Colonic mucosa (tissue), 4 donors: Measurements from ENCODE around the gene CD93. TPM values are rescaled to one million over a fixed set of nuclear protein-coding genes. Genes with fewer than 3 reads are reported as not detected.

ENCODE experiments used
- DNase-seq: peaks from one replicate; pipeline ENCODE4 v3.0.0-alpha.2; 2020
- H3K27ac ChIP-seq: fragments of 200-600 bp; one replicate; pipeline ENCODE4 v1.8.0; 2021
- H3K27me3 ChIP-seq: fragments of 200-600 bp; one replicate; pipeline ENCODE4 v1.8.0; 2021
- H3K36me3 ChIP-seq: fragments of 200-600 bp; one replicate; pipeline ENCODE4 v1.8.0; 2021
- H3K4me1 ChIP-seq: fragments of 200-600 bp; one replicate; pipeline ENCODE4 v1.8.0; 2021; ENCODE audit warnings: mild to moderate bottlenecking
- H3K4me3 ChIP-seq: fragments of 200-600 bp; one replicate; pipeline ENCODE4 v1.8.0; 2021
- H3K9ac ChIP-seq, 2 donors: one replicate each; pipeline ENCODE4 v1.7.0; 2013; ENCODE audit warnings: control low read depth in 2 of 2, low read depth in 2 of 2, low read length in 2 of 2
- H3K9me3 ChIP-seq: fragments of 200-600 bp; one replicate; pipeline ENCODE4 v1.8.0; 2021
- intact Hi-C: fragments of 100-400 bp; cut with DNase I; formaldehyde crosslinking; loops from one replicate; pipeline ENCODE4 v1.14.1; 2022
- total RNA-seq, 2 donors: library from RNA; stranded (reverse); fragmentation: NEBNext Ultra II Directional in 1 of 2; extraction: Animal tissue kit (Norgen Biotek cat#: 25700) in 1 of 2; gene quantifications; one replicate each; pipeline ENCODE4 v1.2.1, GENCODE V29; 2021
- TF ChIP-seq, protein P1 (sequence below): fragments of 200-600 bp; IDR thresholded peaks from one replicate; pipeline ENCODE4 v1.8.0; 2022; ENCODE audit warnings: antibody characterized with exemption, mild to moderate bottlenecking
- donor health status: healthy.
- donor health status: DM: no; HTN: no; CAD: no.
- donor health status: DM: no; HTN: no; CAD: no.

Gene CD93
- total RNA-seq, 2 donors from 2014 or later = 5.3 to 20.3 TPM

DNA sequence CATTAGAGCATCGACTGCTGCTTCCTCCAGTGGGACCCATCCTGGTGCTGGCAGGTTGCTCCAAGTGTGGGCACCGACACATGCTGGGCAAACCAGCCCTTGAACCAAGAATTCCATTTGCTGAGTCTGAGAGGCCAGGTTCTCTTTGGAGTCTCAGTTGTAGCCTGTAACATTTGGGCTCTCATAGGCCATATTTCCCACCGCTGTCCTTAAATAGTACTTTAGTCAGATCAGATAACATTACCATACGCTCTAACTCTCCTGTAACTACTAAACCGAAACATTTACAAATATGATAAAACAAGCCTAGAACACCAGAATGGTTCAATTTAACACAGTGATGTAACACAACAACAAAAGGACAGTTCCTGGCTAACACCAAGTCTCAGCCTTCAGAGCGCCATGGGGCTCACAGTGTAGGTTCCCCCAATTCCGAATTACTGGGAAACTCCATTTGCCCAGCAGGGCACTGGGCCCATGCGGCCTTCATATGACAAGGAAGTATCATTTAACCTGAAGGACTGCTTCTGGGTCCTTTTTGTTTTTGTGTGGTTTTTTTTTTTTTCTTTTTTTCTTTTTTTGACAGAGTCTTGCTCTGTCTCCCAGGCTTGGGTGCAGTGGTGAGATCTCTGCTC is 28.4 kb upstream of the CD93 start:
- no peak overlapping the region for H3K4me3 ChIP-seq
- H3K27ac ChIP-seq = no peak overlapping the region
- H3K9ac ChIP-seq = no peak overlapping the region
- H3K4me1 ChIP-seq = no peaks in the 10 kb centered on the region
- no peaks in the 10 kb centered on the region for H3K36me3 ChIP-seq
- no peaks in the 10 kb centered on the region for H3K9me3 ChIP-seq
- no peak for DNase-seq
- TF ChIP-seq, protein P1, sequence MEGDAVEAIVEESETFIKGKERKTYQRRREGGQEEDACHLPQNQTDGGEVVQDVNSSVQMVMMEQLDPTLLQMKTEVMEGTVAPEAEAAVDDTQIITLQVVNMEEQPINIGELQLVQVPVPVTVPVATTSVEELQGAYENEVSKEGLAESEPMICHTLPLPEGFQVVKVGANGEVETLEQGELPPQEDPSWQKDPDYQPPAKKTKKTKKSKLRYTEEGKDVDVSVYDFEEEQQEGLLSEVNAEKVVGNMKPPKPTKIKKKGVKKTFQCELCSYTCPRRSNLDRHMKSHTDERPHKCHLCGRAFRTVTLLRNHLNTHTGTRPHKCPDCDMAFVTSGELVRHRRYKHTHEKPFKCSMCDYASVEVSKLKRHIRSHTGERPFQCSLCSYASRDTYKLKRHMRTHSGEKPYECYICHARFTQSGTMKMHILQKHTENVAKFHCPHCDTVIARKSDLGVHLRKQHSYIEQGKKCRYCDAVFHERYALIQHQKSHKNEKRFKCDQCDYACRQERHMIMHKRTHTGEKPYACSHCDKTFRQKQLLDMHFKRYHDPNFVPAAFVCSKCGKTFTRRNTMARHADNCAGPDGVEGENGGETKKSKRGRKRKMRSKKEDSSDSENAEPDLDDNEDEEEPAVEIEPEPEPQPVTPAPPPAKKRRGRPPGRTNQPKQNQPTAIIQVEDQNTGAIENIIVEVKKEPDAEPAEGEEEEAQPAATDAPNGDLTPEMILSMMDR = no peak
- no peaks in the 10 kb centered on the region for H3K27me3 ChIP-seq
- intact Hi-C loops = no loop called here

DNA sequence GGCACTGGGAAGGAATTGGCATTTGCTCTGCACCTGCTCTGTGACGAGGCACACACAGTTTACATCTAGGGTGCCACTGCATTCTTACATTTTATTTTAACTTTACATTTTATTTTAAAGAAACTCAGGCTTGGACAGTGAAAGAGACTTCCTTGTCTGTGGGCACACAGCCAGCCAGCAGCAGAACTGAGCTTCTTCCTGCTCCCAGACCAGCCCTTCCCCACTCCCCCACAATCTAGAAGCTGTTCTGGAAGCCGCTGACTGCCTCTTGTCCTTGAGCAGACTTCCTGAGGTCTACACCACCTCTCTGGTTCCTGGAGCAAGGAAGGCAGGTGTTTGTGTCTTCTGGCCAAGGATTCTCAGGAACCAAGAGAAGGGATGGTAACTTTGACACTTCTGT is 27.9 kb upstream of the CD93 start:
- intact Hi-C loops = no loop called here
- DNase-seq = no peak
- H3K36me3 ChIP-seq = no peaks in the 10 kb centered on the region
- no peak overlapping the region for H3K9ac ChIP-seq
- H3K27ac ChIP-seq = no peak overlapping the region
- no peaks in the 10 kb centered on the region for H3K27me3 ChIP-seq
- H3K4me3 ChIP-seq = no peak overlapping the region
- no peaks in the 10 kb centered on the region for H3K9me3 ChIP-seq
- no peaks in the 10 kb centered on the region for H3K4me1 ChIP-seq
- TF ChIP-seq, protein P1 = no peak

DNA sequence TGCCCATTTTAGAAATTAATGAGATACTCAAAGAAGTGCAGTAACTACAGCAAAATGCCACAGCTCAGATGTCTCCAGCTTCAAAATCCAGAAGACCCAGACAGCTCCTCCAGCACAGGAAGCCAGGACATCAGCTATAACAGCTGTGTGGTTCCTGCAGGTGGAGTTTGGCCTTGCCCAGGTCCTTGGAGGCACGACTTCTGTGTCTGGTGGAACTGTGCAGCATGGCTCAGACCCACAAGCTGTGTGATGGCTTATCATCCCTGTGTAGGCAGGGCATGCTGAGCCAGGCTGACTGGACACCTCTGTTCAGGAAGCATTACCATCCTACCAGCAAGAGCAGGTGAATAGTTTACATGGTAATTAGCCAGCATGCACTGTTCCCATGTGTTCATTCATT is 26.5 kb upstream of the CD93 start:
- intact Hi-C loops = no loop called here
- no peaks in the 10 kb centered on the region for H3K9me3 ChIP-seq

DNA sequence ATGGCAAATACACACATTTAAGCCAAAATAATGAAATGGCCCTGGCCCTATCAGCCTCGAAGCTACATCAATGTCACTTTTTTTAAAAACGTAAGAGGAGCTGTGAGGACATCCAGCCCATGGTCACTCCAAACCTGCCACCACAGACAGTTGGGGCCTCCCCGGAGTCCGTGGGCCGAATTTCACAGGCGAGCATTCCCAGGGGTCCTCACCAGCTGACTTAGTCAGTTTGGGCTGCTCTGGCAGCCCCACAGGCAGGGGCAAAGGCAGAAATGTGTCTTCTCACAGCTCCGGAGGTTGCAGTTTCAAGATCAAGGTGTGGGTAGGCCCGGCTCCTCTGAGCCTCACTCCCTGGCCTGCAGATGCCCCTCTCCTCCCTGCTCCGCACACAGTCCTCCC is 25.8 kb upstream of the CD93 start:
- Histone ChIP-seq H3K9me3 (no peaks in the 10 kb centered on the region), H3K4me1 (no peaks in the 10 kb centered on the region), H3K27ac (no peak overlapping the region), H3K36me3 (no peaks in the 10 kb centered on the region), H3K4me3 (no peak overlapping the region), H3K9ac (no peak overlapping the region), H3K27me3 (no peaks in the 10 kb centered on the region)
- no peak for DNase-seq
- TF ChIP-seq, protein P1 = no peak
- intact Hi-C loops = no loop called here

More for the DNA sequence above, 26.5 kb upstream of the CD93 start:
- Histone ChIP-seq H3K27me3 (no peaks in the 10 kb centered on the region), H3K36me3 (no peaks in the 10 kb centered on the region), H3K4me1 (no peaks in the 10 kb centered on the region), H3K9ac (no peak overlapping the region), H3K4me3 (no peak overlapping the region), H3K27ac (no peak overlapping the region)
- DNase-seq = no peak
- TF ChIP-seq, protein P1 = no peak

DNA sequence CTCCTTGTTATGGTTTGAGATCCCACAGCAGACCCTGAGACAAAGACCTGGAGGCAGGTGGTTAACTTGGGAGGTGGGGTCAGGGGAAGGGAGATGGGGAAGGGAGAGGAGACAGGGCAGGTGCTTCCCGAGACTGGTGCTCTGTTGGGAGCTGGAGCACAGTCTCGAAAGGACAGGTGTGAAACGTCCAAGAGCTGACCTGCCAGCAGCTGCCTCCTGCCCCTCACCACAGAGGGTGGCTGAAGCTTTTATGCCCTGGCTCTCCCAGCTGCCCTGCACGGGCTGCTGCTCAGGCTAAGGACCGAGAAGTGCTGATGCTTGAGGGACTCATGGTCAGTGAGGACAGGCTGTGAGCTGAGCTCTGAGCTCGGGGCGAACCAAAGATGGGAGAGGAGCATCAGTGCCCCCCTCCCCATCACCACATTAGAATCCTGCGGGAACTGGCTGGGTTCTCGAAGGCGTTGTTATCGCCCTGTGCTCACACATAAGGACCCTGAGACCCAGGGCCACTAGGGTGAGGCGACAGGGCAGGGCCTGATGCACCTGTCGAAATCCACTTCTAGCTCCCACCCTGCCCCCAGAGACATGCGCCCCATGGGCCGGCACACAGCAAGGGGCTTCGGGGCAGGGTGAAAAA is 25.3 kb upstream of the CD93 start:
- Histone ChIP-seq H3K36me3 (no peaks in the 10 kb centered on the region), H3K27me3 (no peaks in the 10 kb centered on the region), H3K4me3 (no peak overlapping the region), H3K9me3 (no peaks in the 10 kb centered on the region), H3K27ac (no peak overlapping the region), H3K4me1 (no peaks in the 10 kb centered on the region), H3K9ac (no peak overlapping the region)
- DNase-seq = no peak
- TF ChIP-seq, protein P1 = no peak
- intact Hi-C loops = no loop called here
